Chondrocyte (in vitro differentiated cells): ENCODE measurements around the gene ZSCAN25. TPM values are rescaled to one million over a fixed set of nuclear protein-coding genes. Genes with fewer than 3 reads are reported as not detected.

ENCODE experiments used
- DNase-seq: peaks from one replicate; pipeline ENCODE4 v3.0.0; 2021; ENCODE audit warnings: mixed read lengths, low spot score
- H3K27ac Mint-ChIP-seq: one replicate; pipeline ENCODE4 v1.8.0; 2021; ENCODE audit warnings: mild to moderate bottlenecking, moderate library complexity, mixed read lengths; ENCODE audit not compliant: unreplicated experiment
- H3K27me3 Mint-ChIP-seq: 2 replicates; pipeline ENCODE4 v1.8.0; 2021; ENCODE audit warnings: low read depth, mixed read lengths
- H3K36me3 Mint-ChIP-seq: 2 replicates; pipeline ENCODE4 v1.8.0; 2021; ENCODE audit warnings: low read depth, mixed read lengths
- H3K4me1 Mint-ChIP-seq: 2 replicates; pipeline ENCODE4 v1.8.0; 2021; ENCODE audit warnings: low read depth, mild to moderate bottlenecking, mixed read lengths
- H3K4me3 Mint-ChIP-seq: one replicate; pipeline ENCODE4 v1.8.0; 2021; ENCODE audit warnings: mild to moderate bottlenecking, moderate library complexity, mixed read lengths; ENCODE audit not compliant: unreplicated experiment
- H3K9me3 Mint-ChIP-seq: 2 replicates; pipeline ENCODE4 v1.8.0; 2021; ENCODE audit warnings: low read depth, mixed read lengths
- CTCF ChIP-seq: fragments of 200-600 bp; sonication (generic); IDR thresholded peaks from 2 replicates; pipeline ENCODE4 v1.5.0; 2021; ENCODE audit warnings: antibody characterized with exemption, mild to moderate bottlenecking, moderate library complexity
- total RNA-seq: library from RNA; stranded (reverse); gene quantifications from 3 replicates; pipeline ENCODE4 v1.2.1, GENCODE V29; 2021

The ZSCAN25 gene
- total RNA-seq, 1 donor from 2014 or later, result 10.4 TPM

GRCh38 chr7:99618726-99619125 is 2.0 kb downstream of the ZSCAN25 start:
- Mint-ChIP-seq H3K9me3 (no peaks in the 10 kb centered on the region), H3K36me3 (peaks cover 31% of the 10 kb centered on the region), H3K27me3 (no peaks in the 10 kb centered on the region), H3K4me3 (no peak overlapping the region), H3K27ac (no peak overlapping the region), H3K4me1 (peaks cover 29% of the 10 kb centered on the region)
- no peak for DNase-seq
- TF ChIP-seq CTCF, result no peak

- H3K4me1 Mint-ChIP-seq, result peaks cover 29% of the 10 kb centered on the region
- no peak overlapping the region for H3K27ac Mint-ChIP-seq
- H3K9me3 Mint-ChIP-seq, result no peaks in the 10 kb centered on the region
- TF ChIP-seq CTCF, result no peak
- peaks cover 37% of the 10 kb centered on the region for H3K36me3 Mint-ChIP-seq
- no peak overlapping the region for H3K4me3 Mint-ChIP-seq
- DNase-seq, result no peak
- no peaks in the 10 kb centered on the region for H3K27me3 Mint-ChIP-seq
Measured at GRCh38 chr7:99619571-99620130, 2.9 kb downstream of the ZSCAN25 start.

DNA sequence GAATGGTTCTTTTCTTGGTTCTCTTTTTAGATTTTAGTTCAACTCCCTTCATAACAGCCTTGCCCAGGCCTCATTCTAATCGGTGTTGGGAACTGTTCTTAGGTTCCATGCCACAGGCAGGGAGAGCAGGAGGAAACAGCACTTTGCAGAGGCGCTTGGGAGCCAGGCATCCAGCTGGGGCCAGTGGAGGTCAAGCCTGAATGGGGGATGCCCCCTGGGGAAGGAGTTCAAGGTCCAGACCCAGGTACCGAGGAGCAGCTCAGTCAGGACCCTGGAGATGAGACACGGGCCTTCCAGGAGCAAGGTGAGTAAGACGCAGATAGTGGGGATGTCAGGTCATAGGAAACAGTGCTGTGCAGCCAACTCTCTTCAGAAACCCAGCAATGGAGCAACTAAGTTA is 4.5 kb downstream of the ZSCAN25 start:
- Mint-ChIP-seq H3K4me1 (peaks cover 27% of the 10 kb centered on the region), H3K9me3 (no peaks in the 10 kb centered on the region)

GRCh38 chr7:99622596-99622995 is 5.8 kb downstream of the ZSCAN25 start:
- Mint-ChIP-seq H3K36me3 (peaks cover 53% of the 10 kb centered on the region), H3K27ac (no peak overlapping the region), H3K4me1 (peaks cover 18% of the 10 kb centered on the region), H3K4me3 (no peak overlapping the region), H3K27me3 (no peaks in the 10 kb centered on the region), H3K9me3 (no peaks in the 10 kb centered on the region)
- DNase-seq, result no peak
- TF ChIP-seq CTCF, result no peak

More for the DNA sequence above, 4.5 kb downstream of the ZSCAN25 start:
- Mint-ChIP-seq H3K4me3 (no peak overlapping the region), H3K27me3 (no peaks in the 10 kb centered on the region), H3K36me3 (peaks cover 48% of the 10 kb centered on the region), H3K27ac (no peak overlapping the region)
- DNase-seq, result no peak
- no peak for TF ChIP-seq CTCF

DNA sequence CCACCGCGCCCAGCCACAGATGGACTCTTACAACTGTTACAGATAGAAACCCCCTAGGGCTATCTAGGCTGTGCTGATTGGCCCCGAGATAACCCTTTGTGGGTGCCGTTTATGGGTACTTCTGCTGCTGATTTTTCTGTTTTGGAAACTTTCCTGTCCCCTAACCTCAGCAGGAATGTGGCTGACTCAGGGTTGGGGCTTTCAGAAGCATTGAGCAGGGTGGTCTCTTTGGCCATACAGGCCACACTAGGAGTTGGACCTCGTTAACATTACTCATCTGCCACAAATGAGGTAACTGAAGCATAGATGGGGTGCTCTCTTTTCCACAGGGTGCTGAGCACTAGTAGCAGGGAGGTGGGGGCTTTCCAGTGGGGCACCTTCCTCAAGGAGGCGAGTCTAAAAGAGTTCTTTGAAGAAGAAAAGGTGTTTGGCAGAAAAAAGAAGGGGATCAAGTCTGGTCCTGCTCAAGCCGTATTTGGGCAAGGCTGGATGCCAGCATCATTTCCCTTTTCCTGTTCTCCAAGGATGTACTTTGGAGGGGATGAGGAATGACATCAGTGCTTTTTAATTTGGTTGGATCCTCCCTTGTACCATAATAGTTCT is 6.4 kb downstream of the ZSCAN25 start:
- H3K9me3 Mint-ChIP-seq, result no peaks in the 10 kb centered on the region
- H3K4me1 Mint-ChIP-seq, result peaks cover 12% of the 10 kb centered on the region
- H3K36me3 Mint-ChIP-seq, result peaks cover 54% of the 10 kb centered on the region
- H3K27ac Mint-ChIP-seq, result no peak overlapping the region
- H3K4me3 Mint-ChIP-seq, result no peak overlapping the region
- H3K27me3 Mint-ChIP-seq, result no peaks in the 10 kb centered on the region
- no peak for TF ChIP-seq CTCF
- no peak for DNase-seq
